Measurements from ENCODE around the gene CHST1.

The CHST1 gene

GRCh38 chr11:45649544-45650165 is 15.8 kb downstream of the CHST1 start:
- Histone ChIP-seq H3K27ac (no peak overlapping the region), H3K4me1 (ENCODE audit: low read depth, poor library complexity, severe bottlenecking) (no peaks in the 10 kb centered on the region), H3K4me3 (IDR thresholded peaks at IDR 0.05; ENCODE audit: insufficient read depth, low read depth, low read length) (no peak overlapping the region), H2AFZ (ENCODE audit: low read depth) (no peak overlapping the region), H3K79me2 (ENCODE audit: insufficient read depth, low read depth) (no peaks in the 10 kb centered on the region), H3K4me2 (no peak overlapping the region), H3K9ac (no peak overlapping the region), H3K27me3 (ENCODE audit: insufficient read depth, low read depth) (no peaks in the 10 kb centered on the region), H3K36me3 (ENCODE audit: insufficient read depth) (no peaks in the 10 kb centered on the region), H4K20me1 (ENCODE audit: insufficient read depth) (no peaks in the 10 kb centered on the region)
- no peak for TF ChIP-seq CTCF (conservative IDR thresholded peaks at IDR 0.05; ENCODE audit: low read depth, low read length)

GRCh38 chr11:45648931-45649330 is 16.5 kb downstream of the CHST1 start:
- Histone ChIP-seq H3K4me2 (no peak overlapping the region), H2AFZ (ENCODE audit: low read depth) (no peak overlapping the region), H3K4me1 (ENCODE audit: low read depth, poor library complexity, severe bottlenecking) (no peaks in the 10 kb centered on the region), H3K4me3 (IDR thresholded peaks at IDR 0.05; ENCODE audit: insufficient read depth, low read depth, low read length) (no peak overlapping the region), H3K27ac (no peak overlapping the region), H3K79me2 (ENCODE audit: insufficient read depth, low read depth) (no peaks in the 10 kb centered on the region), H3K36me3 (ENCODE audit: insufficient read depth) (no peaks in the 10 kb centered on the region), H3K9ac (no peak overlapping the region), H4K20me1 (ENCODE audit: insufficient read depth) (no peaks in the 10 kb centered on the region), H3K27me3 (ENCODE audit: insufficient read depth, low read depth) (no peaks in the 10 kb centered on the region)
- TF ChIP-seq CTCF (conservative IDR thresholded peaks at IDR 0.05; ENCODE audit: low read depth, low read length) = no peak

- no peaks in the 10 kb centered on the region for H3K36me3 ChIP-seq (ENCODE audit: insufficient read depth)
- H3K4me3 ChIP-seq (IDR thresholded peaks at IDR 0.05; ENCODE audit: insufficient read depth, low read depth, low read length) = no peak overlapping the region
- no peaks in the 10 kb centered on the region for H4K20me1 ChIP-seq (ENCODE audit: insufficient read depth)
- no peaks in the 10 kb centered on the region for H3K4me1 ChIP-seq (ENCODE audit: low read depth, poor library complexity, severe bottlenecking)
- H3K79me2 ChIP-seq (ENCODE audit: insufficient read depth, low read depth) = no peaks in the 10 kb centered on the region
- H2AFZ ChIP-seq (ENCODE audit: low read depth) = no peak overlapping the region
- no peaks in the 10 kb centered on the region for H3K27me3 ChIP-seq (ENCODE audit: insufficient read depth, low read depth)
- H3K4me2 ChIP-seq = no peak overlapping the region
- H3K27ac ChIP-seq = no peak overlapping the region
- TF ChIP-seq CTCF (conservative IDR thresholded peaks at IDR 0.05; ENCODE audit: low read depth, low read length) = no peak
- no peak overlapping the region for H3K9ac ChIP-seq
Measured at GRCh38 chr11:45647786-45648185, 17.6 kb downstream of the CHST1 start.

- Histone ChIP-seq H4K20me1 (ENCODE audit: insufficient read depth) (no peaks in the 10 kb centered on the region), H2AFZ (ENCODE audit: low read depth) (no peak overlapping the region), H3K9ac (no peak overlapping the region), H3K4me1 (ENCODE audit: low read depth, poor library complexity, severe bottlenecking) (no peaks in the 10 kb centered on the region), H3K4me3 (IDR thresholded peaks at IDR 0.05; ENCODE audit: insufficient read depth, low read depth, low read length) (no peak overlapping the region), H3K4me2 (no peak overlapping the region), H3K36me3 (ENCODE audit: insufficient read depth) (no peaks in the 10 kb centered on the region), H3K27me3 (ENCODE audit: insufficient read depth, low read depth) (no peaks in the 10 kb centered on the region), H3K79me2 (ENCODE audit: insufficient read depth, low read depth) (no peaks in the 10 kb centered on the region), H3K27ac (no peak overlapping the region)
- TF ChIP-seq CTCF (conservative IDR thresholded peaks at IDR 0.05; ENCODE audit: low read depth, low read length) = no peak
Measured at GRCh38 chr11:45647329-45647728, 18.1 kb downstream of the CHST1 start.

Data from KMS-11 (cell line).